Hepatocyte (in vitro differentiated cells): ENCODE results near the gene FDCSP. TPM values are rescaled to one million over a fixed set of nuclear protein-coding genes. Genes with fewer than 3 reads are reported as not detected.

Experiments
- DNase-seq: peaks from one replicate; pipeline ENCODE4 v3.0.0-alpha.2; 2016; ENCODE audit warnings: low spot score
- H2AFZ ChIP-seq: fragments of 200-600 bp; sonication (generic); 2 replicates; pipeline ENCODE4 v1.6.0; 2016; ENCODE audit warnings: antibody characterized with exemption, mild to moderate bottlenecking
- H3K27ac ChIP-seq: fragments of 200-600 bp; sonication (generic); 2 replicates; pipeline ENCODE4 v1.5.1; 2016; ENCODE audit warnings: mild to moderate bottlenecking
- H3K27me3 ChIP-seq: fragments of 200-600 bp; sonication (generic); 2 replicates; pipeline ENCODE4 v1.6.1; 2016
- H3K36me3 ChIP-seq: fragments of 200-600 bp; sonication (generic); replicated peaks from 2 replicates; pipeline ENCODE4 v1.5.1; 2016; ENCODE audit warnings: low read depth; ENCODE audit not compliant: insufficient read depth
- H3K4me1 ChIP-seq: fragments of 200-600 bp; sonication (generic); 2 replicates; pipeline ENCODE4 v1.5.1; 2016; ENCODE audit warnings: mild to moderate bottlenecking, moderate library complexity; ENCODE audit not compliant: insufficient read depth
- H3K4me2 ChIP-seq: fragments of 200-600 bp; sonication (generic); 2 replicates; pipeline ENCODE4 v1.6.0; 2016
- H3K4me3 ChIP-seq: fragments of 200-600 bp; sonication (generic); 2 replicates; pipeline ENCODE4 v1.5.1; 2016; ENCODE audit warnings: mild to moderate bottlenecking
- H3K79me2 ChIP-seq: fragments of 200-600 bp; sonication (generic); 2 replicates; pipeline ENCODE4 v1.6.0; 2017; ENCODE audit warnings: mild to moderate bottlenecking
- H3K9me2 ChIP-seq: fragments of 200-600 bp; sonication (generic); replicated peaks from 2 replicates; pipeline ENCODE4 v1.6.0; 2017; ENCODE audit warnings: mild to moderate bottlenecking; ENCODE audit not compliant: insufficient read depth
- H3K9me3 ChIP-seq: fragments of 200-600 bp; sonication (generic); 2 replicates; pipeline ENCODE4 v1.5.1; 2016; ENCODE audit warnings: low read depth, mild to moderate bottlenecking
- H4K20me1 ChIP-seq: fragments of 200-600 bp; sonication (generic); 2 replicates; pipeline ENCODE4 v1.6.0; 2016; ENCODE audit warnings: mild to moderate bottlenecking; ENCODE audit not compliant: insufficient read depth, poor library complexity, severe bottlenecking
- CTCF ChIP-seq: fragments of 200-600 bp; sonication (generic); IDR thresholded peaks from 2 replicates; pipeline ENCODE4 v1.5.1; 2016; ENCODE audit warnings: antibody characterized with exemption, mild to moderate bottlenecking; ENCODE audit not compliant: poor library complexity
- EZH2 ChIP-seq: fragments of 200-600 bp; sonication (generic); IDR thresholded peaks from 2 replicates; pipeline ENCODE4 v1.6.1; 2016; ENCODE audit warnings: antibody characterized with exemption, mild to moderate bottlenecking, borderline replicate concordance
- EZH2phosphoT487 ChIP-seq: fragments of 200-600 bp; sonication (generic); IDR thresholded peaks from one replicate; pipeline ENCODE4 v1.6.1; 2018; ENCODE audit warnings: antibody characterized with exemption, mild to moderate bottlenecking, low read depth, moderate library complexity; ENCODE audit not compliant: unreplicated experiment, severe bottlenecking
- WGBS: methylation state at CpG from one replicate; pipeline ENCODE4 v1.1.6; 2016; ENCODE audit warnings: low lambda C conversion rate; ENCODE audit errors: missing lambda C conversion rate; 5-methylcytosine and 5-hydroxymethylcytosine counted together
- polyA plus RNA-seq: library from polyadenylated mRNA; unstranded; fragments of >200 nt; fragmentation: Nextera tagmentation; extraction: Ambion mirVana; gene quantifications from 2 replicates; pipeline ENCODE4 v1.2.1, GENCODE V29; 2016
- total RNA-seq: library from RNA; depleted of rRNA; stranded (reverse); fragments of >200 nt; gene quantifications from 2 replicates; pipeline ENCODE4 v1.2.3, GENCODE V29; 2014

FDCSP gene
- not detected in 2 replicates for total RNA-seq
- polyA plus RNA-seq: not detected in 2 replicates

DNA sequence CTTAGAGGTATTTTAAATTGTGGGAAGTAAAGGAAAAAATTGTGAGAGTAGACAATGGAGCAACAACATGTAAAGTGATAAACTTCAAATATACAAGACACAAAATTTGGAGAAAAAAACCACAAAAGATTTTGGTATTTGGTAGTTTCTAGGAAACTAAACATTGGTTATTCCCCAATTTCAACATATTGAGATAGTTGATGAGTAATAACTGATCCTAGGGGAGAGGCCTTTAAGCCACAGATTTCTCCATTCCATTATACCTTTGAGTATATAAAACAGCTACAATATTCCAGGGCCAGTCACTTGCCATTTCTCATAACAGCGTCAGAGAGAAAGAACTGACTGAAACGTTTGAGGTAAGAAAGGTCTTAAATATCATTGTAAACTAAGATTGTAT, at the start of gene FDCSP:
FDCSP (plus strand) TSS at position 301 of the 400 bp plus-strand sequence. CDS start 5,071 bp downstream, outside the sequence.
- DNase-seq: no peak
- H2AFZ ChIP-seq: no peak within 1 kb of the TSS
- no peaks in the 10 kb centered on the region for H3K9me3 ChIP-seq
- WGBS: 63% methylated on average over 2 of the region's 2 CpGs
- no peaks in the 10 kb centered on the region for H3K27me3 ChIP-seq
- H3K4me2 ChIP-seq: no peak within 1 kb of the TSS
- no peak within 1 kb of the TSS for H3K4me3 ChIP-seq
- no peak within 1 kb of the TSS for H3K27ac ChIP-seq
- H3K4me1 ChIP-seq: no peaks in the 10 kb centered on the region
- no peaks in the 10 kb centered on the region for H3K36me3 ChIP-seq
- H4K20me1 ChIP-seq: no peaks in the 10 kb centered on the region
- TF ChIP-seq CTCF: no peak
- TF ChIP-seq EZH2: no peak
- no peaks in the 10 kb centered on the region for H3K79me2 ChIP-seq
- H3K9me2 ChIP-seq: no peaks in the 10 kb centered on the region

- Histone ChIP-seq H3K4me2 (no peak overlapping the region), H3K9me2 (no peaks in the 10 kb centered on the region), H4K20me1 (no peaks in the 10 kb centered on the region), H3K36me3 (no peaks in the 10 kb centered on the region), H3K27me3 (no peaks in the 10 kb centered on the region), H3K4me3 (no peak overlapping the region), H2AFZ (no peak overlapping the region), H3K9me3 (no peaks in the 10 kb centered on the region), H3K27ac (no peak overlapping the region), H3K4me1 (peaks cover under 1% of the 10 kb centered on the region), H3K79me2 (no peaks in the 10 kb centered on the region)
- no peak for DNase-seq
- TF ChIP-seq EZH2phosphoT487 (no peak), EZH2 (no peak), CTCF (no peak)
- 64% methylated on average over 5 of the region's 5 CpGs for WGBS
Measured at GRCh38 chr4:70177090-70177489, 48.8 kb upstream of the FDCSP start.

DNA sequence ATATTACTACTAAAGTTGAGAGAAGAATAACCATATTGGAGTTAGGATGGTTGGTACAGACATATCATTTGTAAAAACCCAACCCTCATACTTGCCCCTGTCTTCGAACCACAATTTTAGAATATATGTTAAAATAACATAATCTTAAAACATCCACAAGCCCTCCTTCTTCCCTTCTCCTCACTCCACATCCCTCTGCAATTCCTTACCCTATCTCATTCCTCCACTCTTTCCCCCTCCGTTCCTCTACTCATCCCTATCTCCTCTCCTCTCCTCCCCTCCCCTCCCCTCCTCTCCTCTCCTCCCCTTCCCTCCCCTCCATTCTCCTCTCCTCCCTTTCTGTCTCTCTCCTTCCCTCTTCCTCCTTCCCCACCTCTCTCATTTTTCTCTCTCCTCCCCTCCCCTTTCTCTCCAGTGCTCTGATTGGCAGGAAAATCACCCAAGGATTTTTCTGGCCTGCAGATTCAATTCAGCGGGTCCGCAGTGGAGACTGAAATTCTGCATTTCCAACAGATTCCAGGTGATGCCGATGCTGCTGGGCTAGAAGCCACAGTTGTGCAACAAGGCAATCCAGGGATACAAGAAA, 47.8 kb upstream of the FDCSP start:
- peaks cover 10% of the 10 kb centered on the region for H3K4me1 ChIP-seq
- H3K36me3 ChIP-seq: no peaks in the 10 kb centered on the region
- no peak overlapping the region for H2AFZ ChIP-seq
- no peaks in the 10 kb centered on the region for H3K9me2 ChIP-seq
- no peaks in the 10 kb centered on the region for H4K20me1 ChIP-seq
- no peak for DNase-seq
- TF ChIP-seq EZH2: no peak
- TF ChIP-seq CTCF: no peak
- TF ChIP-seq EZH2phosphoT487: no peak
- H3K9me3 ChIP-seq: no peaks in the 10 kb centered on the region
- H3K27me3 ChIP-seq: no peaks in the 10 kb centered on the region
- no peak overlapping the region for H3K4me2 ChIP-seq
- WGBS: 83% methylated on average over 4 of the region's 5 CpGs
- no peak overlapping the region for H3K27ac ChIP-seq
- no peaks in the 10 kb centered on the region for H3K79me2 ChIP-seq
- no peak overlapping the region for H3K4me3 ChIP-seq
